K562 (cell line): ENCODE data around the gene QSOX2. TPM values are rescaled to one million over a fixed set of nuclear protein-coding genes. Genes with fewer than 3 reads are reported as not detected.

Experiments used
- ARID4B ChIP-seq: sonication (generic); formaldehyde crosslinking; IDR thresholded peaks from 2 replicates; pipeline ENCODE4 v1.8.0; 2022; ENCODE audit warnings: mild to moderate bottlenecking, missing genetic modification reagents
- CBX8 ChIP-seq: fragments of 200-600 bp; sonication (generic); IDR thresholded peaks from 2 replicates; pipeline ENCODE4 v1.6.1; 2012; ENCODE audit warnings: borderline replicate concordance, mixed run types, low read depth, mild to moderate bottlenecking, moderate library complexity, mixed read lengths, low read length, control low read depth, inconsistent platforms; ENCODE audit not compliant: poor library complexity, severe bottlenecking; ENCODE audit errors: extremely low read depth
- FOXP4 ChIP-seq: sonication (generic); formaldehyde crosslinking; IDR thresholded peaks from 2 replicates; pipeline ENCODE4 v1.8.0; 2022; ENCODE audit warnings: mild to moderate bottlenecking, missing genetic modification reagents, borderline replicate concordance
- GTF2A2 ChIP-seq: IDR thresholded peaks from 2 replicates; pipeline ENCODE4 v1.6.1; 2016; ENCODE audit warnings: mild to moderate bottlenecking, missing genetic modification characterization, missing compliant biosample characterization
- POLR2A ChIP-seq: fragments of 450-650 bp; conservative IDR thresholded peaks from 2 replicates; pipeline ENCODE4 v1.6.1; 2016
- PREB ChIP-seq: sonication (generic); formaldehyde crosslinking; IDR thresholded peaks from 2 replicates; pipeline ENCODE4 v1.8.1; 2023; ENCODE audit warnings: mild to moderate bottlenecking, missing genetic modification reagents
- RAD21 ChIP-seq, 2 experiments: fragments of 250-450 bp in 1 of 2; fragments of 450-650 bp in 1 of 2; sonication (Bioruptor Pico) in 1 of 2; formaldehyde crosslinking in 1 of 2; IDR thresholded peaks in 1 of 2; conservative IDR thresholded peaks in 1 of 2; 2 replicates each; pipeline versions ENCODE4 v1.4.0 to v1.8.0; 2020 to 2022; ENCODE audit warnings: mild to moderate bottlenecking in 2 of 2, moderate library complexity in 1 of 2
- RFX7 ChIP-seq: fragments of 250-450 bp; sonication (Bioruptor Pico); IDR thresholded peaks from 2 replicates; pipeline ENCODE4 v1.5.1; 2021; ENCODE audit warnings: mild to moderate bottlenecking
- RUNX1 ChIP-seq: sonication (generic); IDR thresholded peaks from 2 replicates; pipeline ENCODE4 v1.6.1; 2016; ENCODE audit warnings: antibody characterized with exemption, low read depth
- SIRT6 ChIP-seq: IDR thresholded peaks from one replicate; pipeline ENCODE4 v1.6.1; 2012; ENCODE audit warnings: low read depth, mild to moderate bottlenecking, control low read depth, inconsistent platforms, low read length, moderate library complexity
- TAF7 ChIP-seq: fragments of 450-650 bp; IDR thresholded peaks from 2 replicates; pipeline ENCODE4 v1.6.1; 2016; ENCODE audit warnings: missing genetic modification characterization, missing compliant biosample characterization
- ZBTB1 ChIP-seq: sonication (generic); formaldehyde crosslinking; IDR thresholded peaks from 2 replicates; pipeline ENCODE4 v1.8.1; 2023; ENCODE audit warnings: missing genetic modification reagents, low read depth, mild to moderate bottlenecking, borderline replicate concordance
- ZNF165 ChIP-seq: fragments of 250-450 bp; sonication (Bioruptor Pico); IDR thresholded peaks from 2 replicates; pipeline ENCODE4 v1.4.0; 2020; ENCODE audit warnings: borderline replicate concordance
- ZNF436 ChIP-seq: fragments of 250-450, 450-650 bp; sonication (Bioruptor Pico); formaldehyde crosslinking; IDR thresholded peaks from 2 replicates; pipeline ENCODE4 v1.7.0; 2020; ENCODE audit warnings: mild to moderate bottlenecking
- ZNF507 ChIP-seq: conservative IDR thresholded peaks from 2 replicates; pipeline ENCODE4 v1.6.1; 2017; ENCODE audit warnings: missing genetic modification characterization, missing compliant biosample characterization
- polyA plus RNA-seq, 8 experiments: library from polyadenylated mRNA; depleted of rRNA in 4 of 8; stranded (reverse) in 5 of 8; unstranded in 3 of 8; fragments of >200 nt; fragmentation: Nextera tagmentation in 2 of 8; fragmentation: Illumina TruSeq in 1 of 8; extraction: Ambion mirVana in 2 of 8; extraction: Trizol in 1 of 8; gene quantifications; 2 replicates each; pipeline versions ENCODE4 v1.2.1 to v1.2.3, GENCODE V29; 2011 to 2014; ENCODE audit warnings: inconsistent platforms in 1 of 8, missing spikeins in 1 of 8
- total RNA-seq, 7 experiments: library from RNA; depleted of rRNA in 6 of 7; stranded (reverse); fragments of >200 nt in 6 of 7; fragmentation: Illumina TruSeq in 2 of 7; extraction: Trizol in 2 of 7; gene quantifications; 2 replicates each; pipeline versions ENCODE4 v1.2.1 to v1.2.3, GENCODE V29; 2011 to 2021; ENCODE audit warnings: low replicate concordance in 1 of 7
- TF ChIP-seq, protein P1 (sequence below): fragments of 450-650 bp; IDR thresholded peaks from 2 replicates; pipeline ENCODE4 v1.6.1; 2016
- TF ChIP-seq, protein P2 (sequence below): sonication (generic); formaldehyde crosslinking; IDR thresholded peaks from 2 replicates; pipeline ENCODE4 v1.8.1; 2022; ENCODE audit warnings: missing genetic modification reagents

QSOX2 gene
- total and polyA plus RNA-seq, 9 of the 15 experiments (the other 6 are each of a cell fraction or from before 2014, with no cell fraction given): 0.51 to 23.7 (median 12.7) TPM

DNA sequence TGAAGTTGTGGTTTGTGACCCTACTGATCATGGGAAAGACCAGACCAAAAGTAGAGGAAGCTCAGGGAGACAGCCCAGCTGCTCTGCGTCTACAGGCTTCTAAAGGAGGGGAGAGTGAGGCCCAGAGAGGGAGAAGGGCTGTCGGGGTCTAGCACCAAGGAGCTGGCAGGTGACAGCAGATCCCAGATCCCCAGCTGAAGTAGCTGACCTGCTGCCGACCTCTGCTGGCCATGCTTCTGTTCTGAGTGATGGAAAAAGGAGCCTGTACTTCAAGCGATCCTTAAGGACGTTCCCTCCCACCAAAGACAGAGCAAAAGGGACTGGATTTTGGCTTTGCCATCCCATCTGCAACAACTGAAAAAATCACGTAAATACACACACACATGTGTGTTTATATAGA, 22.7 kb upstream of the QSOX2 start (continued):
- TF ChIP-seq, protein P1, sequence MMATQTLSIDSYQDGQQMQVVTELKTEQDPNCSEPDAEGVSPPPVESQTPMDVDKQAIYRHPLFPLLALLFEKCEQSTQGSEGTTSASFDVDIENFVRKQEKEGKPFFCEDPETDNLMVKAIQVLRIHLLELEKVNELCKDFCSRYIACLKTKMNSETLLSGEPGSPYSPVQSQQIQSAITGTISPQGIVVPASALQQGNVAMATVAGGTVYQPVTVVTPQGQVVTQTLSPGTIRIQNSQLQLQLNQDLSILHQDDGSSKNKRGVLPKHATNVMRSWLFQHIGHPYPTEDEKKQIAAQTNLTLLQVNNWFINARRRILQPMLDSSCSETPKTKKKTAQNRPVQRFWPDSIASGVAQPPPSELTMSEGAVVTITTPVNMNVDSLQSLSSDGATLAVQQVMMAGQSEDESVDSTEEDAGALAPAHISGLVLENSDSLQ: peak; percentile 72
- no peak for TF ChIP-seq ZNF507 (tag)
- peak; percentile 37 to 77 for TF ChIP-seq RAD21 (CRISPR knock-in tag; conservative IDR thresholded peaks at IDR 0.05 in 1 of 2, IDR thresholded peaks at IDR 0.05 in 1 of 2)
- TF ChIP-seq PREB: no peak
- TF ChIP-seq RUNX1: no peak
- TF ChIP-seq GTF2A2 (tag): no peak
- TF ChIP-seq ZBTB1: no peak
- TF ChIP-seq ZNF436 (CRISPR knock-in tag): no peak
- no peak for TF ChIP-seq CBX8
- no peak for TF ChIP-seq SIRT6
- TF ChIP-seq ARID4B (CRISPR knock-in tag): no peak
- no peak for TF ChIP-seq POLR2A
- TF ChIP-seq ZNF165 (CRISPR knock-in tag): no peak
- TF ChIP-seq RFX7 (CRISPR knock-in tag): no peak
- TF ChIP-seq TAF7: no peak
- TF ChIP-seq, protein P2, sequence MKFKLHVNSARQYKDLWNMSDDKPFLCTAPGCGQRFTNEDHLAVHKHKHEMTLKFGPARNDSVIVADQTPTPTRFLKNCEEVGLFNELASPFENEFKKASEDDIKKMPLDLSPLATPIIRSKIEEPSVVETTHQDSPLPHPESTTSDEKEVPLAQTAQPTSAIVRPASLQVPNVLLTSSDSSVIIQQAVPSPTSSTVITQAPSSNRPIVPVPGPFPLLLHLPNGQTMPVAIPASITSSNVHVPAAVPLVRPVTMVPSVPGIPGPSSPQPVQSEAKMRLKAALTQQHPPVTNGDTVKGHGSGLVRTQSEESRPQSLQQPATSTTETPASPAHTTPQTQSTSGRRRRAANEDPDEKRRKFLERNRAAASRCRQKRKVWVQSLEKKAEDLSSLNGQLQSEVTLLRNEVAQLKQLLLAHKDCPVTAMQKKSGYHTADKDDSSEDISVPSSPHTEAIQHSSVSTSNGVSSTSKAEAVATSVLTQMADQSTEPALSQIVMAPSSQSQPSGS: no peak
- no peak for TF ChIP-seq FOXP4 (CRISPR knock-in tag)
